Umbilical cord (tissue), 2 donors: ENCODE data around the gene MYH9. TPM values are rescaled to one million over a fixed set of nuclear protein-coding genes. Genes with fewer than 3 reads are reported as not detected.
"Not testable (repeated sequence)": the region's sequence is repeated elsewhere in the genome, so short reads cannot be mapped to it uniquely, and the experiment has no call there.

ENCODE experiments used
- DNase-seq: peaks from one replicate; pipeline ENCODE4 v3.0.0-alpha.2; 2015; ENCODE audit warnings: low spot score
- total RNA-seq: library from RNA; depleted of rRNA; stranded (reverse); fragments of >200 nt; gene quantifications from one replicate; pipeline ENCODE4 v1.2.3, GENCODE V29; 2014; ENCODE audit warnings: low replicate concordance; ENCODE audit not compliant: insufficient read depth

The MYH9 gene
- total RNA-seq, 1 donor from 2014 or later, result 425 TPM

DNA sequence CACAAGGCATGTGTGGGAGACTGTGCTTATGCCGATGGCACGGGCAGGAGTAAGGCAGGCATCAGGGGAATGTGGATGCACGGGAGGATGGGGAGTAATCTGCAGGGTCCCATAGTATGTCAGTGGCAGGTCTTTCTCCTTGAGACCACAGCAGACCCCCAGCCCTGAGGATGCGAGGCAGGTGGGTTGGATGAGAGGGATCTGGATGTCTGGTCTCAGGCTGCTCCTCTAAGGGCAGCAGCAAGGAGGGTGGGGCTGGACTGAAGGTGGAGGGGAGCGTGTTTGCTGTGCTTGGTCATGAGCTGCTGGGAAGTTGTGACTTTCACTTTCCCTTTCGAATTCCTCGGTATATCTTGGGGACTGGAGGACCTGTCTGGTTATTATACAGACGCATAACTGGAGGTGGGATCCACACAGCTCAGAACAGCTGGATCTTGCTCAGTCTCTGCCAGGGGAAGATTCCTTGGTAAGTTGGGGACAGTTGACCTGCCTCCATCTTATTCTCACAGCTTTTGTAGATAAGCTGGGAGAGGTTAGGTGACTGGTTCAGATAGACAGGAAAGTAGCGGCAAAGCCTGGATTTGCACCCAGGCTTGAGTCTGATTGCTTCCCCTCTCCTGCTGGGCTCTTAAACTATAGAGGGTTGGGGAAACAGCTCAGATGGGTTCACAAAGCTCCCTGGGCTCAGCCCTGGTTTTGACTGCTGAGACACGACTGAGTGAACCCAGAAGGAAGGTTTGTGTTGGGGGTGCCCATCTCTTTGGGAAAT is 134.8 kb downstream of the MYH9 start, which contains the start of gene APOL1:
Gene APOL1, plus strand, starts transcription at position 380 of the 769 bp plus-strand sequence. CDS start 1,823 bp downstream, outside the sequence.
- DNase-seq, result peak; percentile 46

DNA sequence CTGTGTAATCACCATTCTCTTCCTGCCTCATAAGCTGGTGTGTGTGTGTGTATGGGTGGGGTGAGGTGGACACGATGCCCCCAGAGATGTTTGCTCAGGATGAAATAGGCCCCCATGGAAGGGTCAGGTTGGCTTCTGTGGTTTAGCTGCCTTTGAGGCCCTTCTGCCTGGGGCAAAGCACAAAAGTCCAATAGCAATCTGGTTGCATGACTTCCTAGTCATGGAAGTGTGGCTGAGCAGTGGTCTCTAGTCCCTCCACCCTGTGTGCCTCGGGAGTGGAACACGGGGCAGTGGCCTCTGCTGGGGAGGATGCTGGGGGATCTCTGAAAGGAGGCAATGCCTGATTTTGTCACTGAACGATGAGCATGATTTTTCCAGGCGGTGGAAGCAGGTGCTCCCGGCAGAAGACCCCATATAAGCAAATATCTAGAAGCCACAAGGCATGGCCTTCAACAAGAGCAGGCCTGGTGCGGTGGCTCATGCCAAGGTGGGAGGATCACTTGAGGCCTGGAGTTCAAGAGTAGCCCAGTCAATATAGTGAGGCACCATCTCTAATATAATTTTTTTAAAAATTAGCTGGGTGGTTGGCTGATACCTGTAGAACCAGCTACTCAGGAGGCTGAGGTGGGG is 135.7 kb downstream of the MYH9 start:
- not testable (repeated sequence) for DNase-seq

DNA sequence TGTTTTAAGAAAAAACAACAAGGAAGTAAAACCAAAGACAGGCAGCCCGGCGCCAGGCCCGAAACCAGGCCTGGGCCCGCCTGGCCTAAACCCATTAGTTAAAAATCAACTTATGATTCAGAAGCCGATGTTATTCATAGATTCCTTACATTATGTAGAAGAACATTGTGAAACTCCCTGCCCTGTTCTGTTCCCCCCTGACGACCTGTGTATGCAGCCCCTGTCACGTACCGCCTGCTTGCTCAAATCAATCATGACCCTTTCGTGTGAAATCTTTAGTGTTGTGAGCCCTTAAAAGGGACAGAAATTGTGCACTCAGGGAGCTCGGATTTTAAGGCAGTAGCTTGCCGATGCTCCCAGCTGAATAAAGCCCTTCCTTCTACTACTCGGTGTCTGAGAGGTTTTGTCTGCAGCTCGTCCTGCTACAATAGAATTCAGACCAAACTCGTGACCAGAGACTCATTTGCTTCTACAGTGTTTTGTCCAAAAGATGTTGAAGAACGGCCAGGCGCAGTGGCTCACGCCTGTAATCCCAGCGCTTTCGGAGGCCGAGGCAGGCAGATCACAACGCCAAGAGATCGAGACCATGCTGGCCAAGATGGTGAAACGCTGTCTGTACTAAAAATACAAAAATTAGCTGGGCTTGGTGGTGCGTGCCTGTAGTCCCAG is 137.3 kb downstream of the MYH9 start:
- DNase-seq, result not testable (repeated sequence)

DNA sequence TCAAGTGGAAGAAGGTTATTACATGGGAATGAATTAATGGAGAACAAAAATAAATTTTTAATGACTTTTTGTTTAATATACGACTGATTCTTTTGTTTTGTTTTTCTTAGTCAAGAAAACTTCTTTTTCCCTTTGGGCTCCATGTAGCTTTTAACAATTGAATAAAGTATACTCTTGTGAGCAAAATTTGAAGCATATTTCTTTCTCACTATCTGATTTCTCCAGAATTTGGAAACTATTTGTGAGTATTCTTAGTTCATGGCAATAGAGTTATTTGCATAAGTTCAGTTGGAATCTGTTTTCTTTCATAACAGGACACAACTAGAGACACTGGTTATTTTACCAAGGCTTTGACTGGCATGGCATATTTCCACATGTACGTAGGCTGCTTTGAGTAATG is 138.6 kb downstream of the MYH9 start:
- DNase-seq, result no peak

DNA sequence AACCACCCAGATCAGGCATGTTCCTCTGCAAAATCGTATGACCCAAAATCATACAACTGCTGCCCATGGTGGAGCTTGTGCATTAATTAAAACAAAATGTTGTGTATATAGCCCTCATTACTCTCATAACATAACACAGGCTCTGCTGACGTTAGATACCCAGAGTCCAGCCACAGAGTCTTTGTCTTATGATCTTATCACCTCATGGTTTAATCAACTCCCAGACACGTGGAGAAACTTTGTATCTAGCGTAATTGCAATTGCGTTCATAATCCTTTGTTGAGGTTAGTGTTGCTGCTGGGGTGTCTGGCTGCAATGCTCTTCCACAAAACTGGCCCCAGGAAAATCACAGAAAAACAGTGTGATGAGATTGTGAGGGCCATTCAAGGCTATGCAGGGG is 139.8 kb downstream of the MYH9 start:
- no peak for DNase-seq

DNA sequence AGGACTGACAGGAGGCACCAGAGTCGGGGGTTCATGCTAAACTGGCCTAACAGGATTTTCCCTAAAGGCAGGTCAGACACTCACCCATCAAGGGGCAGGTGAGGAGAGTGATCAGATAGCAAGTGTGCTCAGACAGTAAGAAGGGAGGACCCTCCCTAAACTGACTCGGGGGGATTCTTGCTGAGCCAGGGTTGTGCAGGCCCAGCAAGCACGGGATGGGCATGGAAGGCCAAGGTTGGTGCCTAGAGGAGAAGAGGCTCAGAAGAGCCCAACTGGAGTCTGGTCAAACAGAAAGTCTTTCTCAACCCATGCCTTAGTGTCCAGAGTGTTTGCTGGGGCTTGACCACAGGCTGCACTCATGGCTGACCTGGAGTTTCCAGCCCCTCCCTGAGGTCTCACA is 141.0 kb downstream of the MYH9 start:
- no peak for DNase-seq

DNA sequence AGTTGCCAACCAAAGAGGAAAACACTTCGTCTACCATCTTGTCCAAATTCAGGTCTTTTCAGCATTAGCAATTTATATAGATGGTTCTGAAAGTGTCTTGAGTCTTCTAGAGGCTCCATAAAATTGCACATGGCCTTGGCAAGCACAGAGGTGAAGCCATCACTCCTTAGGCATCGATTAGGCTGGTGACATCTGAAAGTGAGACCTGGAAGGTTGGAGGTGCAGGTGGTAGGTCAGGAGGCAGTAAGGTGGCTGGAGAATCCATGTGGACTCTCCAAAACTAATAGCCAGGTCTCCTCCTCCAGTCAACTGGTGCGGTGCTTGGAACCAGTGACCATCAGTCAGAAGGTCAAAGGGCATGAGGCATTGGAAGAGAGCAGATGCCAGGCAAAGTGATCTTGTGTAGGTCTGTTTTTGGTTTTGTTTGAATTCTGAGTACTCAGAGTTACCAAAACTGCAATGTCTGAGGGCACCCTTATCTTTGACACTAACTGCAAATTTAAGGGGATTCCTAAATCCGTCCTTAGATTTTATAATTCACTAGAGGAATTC is 141.9 kb downstream of the MYH9 start:
- no peak for DNase-seq

DNA sequence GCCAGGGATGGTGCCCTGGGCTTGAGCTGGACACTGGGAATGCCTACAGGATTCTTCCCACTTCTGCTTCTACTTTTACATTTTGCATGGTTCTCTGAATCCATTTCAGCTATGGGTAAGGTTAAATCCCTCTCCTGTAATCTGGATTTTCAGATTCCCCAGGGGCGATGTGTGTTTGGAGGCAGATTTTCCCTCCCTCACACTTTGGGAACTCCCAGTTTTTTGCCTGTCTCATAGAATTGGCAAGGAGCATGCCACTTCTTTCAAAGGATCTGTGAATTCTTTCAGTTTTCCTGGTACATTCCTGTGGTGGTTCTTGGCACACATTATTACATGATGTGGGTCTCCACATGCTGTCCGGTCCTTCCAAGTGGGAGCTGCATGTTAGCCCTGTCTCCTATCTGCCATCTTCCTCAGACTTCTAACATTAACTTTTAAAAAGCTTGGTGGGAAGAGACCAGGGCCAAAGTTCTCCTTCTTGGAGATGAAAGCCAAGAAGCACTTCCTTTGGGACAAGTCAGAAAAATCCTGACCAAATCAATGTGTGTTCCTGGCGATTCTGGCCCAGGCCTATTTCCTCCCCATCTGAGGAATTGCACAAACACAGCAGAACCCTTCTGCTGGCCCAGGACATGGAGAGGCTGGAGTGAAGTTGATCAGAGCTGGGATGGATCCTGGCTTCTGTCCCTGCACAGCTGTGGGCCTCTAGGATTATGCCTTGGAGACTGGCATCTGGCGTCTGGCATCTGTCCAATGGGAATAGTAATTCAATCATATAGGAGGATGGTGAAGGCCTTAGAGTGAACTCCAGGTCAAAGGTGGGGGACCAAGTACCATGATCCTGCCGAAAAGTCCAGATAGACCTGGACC is 143.0 kb downstream of the MYH9 start:
- DNase-seq, result no peak

DNA sequence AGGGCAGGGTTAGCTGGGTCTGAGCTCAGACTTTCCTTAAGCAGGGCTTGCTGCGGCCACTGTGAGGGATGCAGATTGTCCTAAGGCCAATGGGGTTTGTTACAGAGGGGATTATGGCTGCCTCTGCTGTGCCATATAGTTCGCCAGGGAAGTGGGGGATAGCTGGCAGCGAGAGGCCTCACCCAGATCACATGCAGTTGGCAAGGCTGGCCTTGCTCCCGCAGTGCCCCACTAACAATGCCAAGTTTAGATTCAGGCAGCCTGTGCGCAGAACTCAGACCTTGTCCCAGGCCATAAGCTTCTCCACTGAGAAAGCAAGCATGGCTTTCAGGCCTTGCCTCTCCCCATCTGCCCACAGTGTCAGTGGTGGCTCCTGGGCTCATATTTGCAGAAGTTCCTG is 143.8 kb downstream of the MYH9 start:
- no peak for DNase-seq

DNA sequence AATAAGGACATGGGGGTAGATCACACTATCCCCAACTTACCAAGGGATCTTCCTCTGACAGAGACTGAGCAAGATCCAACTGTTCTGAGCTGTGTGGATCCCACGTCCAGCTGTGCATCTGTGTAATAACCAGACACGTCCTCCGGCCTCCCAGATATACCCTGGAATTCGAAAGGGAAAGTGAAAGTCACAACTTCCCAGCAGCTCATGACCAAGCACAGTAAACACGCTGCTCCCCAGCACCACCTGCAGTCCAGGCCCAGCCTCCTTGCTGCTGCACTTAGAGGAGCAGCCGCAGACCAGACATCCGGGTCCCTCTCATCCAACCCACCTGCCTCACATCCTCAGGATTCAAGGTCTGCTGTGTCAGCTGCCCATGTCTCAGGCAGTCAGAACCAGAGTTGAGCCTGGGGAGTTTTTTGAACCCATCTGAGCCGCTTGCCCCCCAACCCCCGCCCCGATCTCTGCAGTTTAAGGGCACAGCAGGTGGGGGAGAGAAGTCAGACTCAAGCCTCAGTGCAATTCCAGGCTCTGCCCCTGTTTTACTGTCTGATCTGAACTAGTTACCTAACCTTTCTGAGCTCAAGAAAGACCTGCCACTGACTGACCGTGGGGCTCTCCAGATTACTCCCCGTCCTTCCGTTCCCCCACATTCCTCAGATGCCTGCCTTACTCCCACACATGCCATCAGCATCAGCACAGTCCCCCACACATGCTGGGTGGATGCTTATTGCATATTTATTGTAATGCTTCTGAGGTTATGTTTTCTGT is 148.2 kb downstream of the MYH9 start, which contains the start of gene APOL2:
Gene APOL2, minus strand, starts transcription at position 127 of the 771 bp plus-strand sequence. CDS start 6,365 bp downstream, outside the sequence.
- DNase-seq, result peak; percentile 98

DNA sequence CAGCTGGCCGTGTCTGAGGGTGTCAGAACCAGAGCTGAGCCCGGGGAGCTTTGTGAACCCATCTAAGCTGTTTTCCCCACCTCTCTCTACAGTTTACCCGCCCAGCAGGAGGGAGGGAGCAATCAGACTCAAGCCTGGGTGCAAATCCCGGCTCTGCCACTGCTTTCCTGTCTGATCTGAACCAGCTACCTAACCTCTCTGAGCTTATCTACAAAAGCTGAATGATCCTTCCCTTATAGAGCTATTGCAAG is 148.7 kb downstream of the MYH9 start:
- no peak for DNase-seq

DNA sequence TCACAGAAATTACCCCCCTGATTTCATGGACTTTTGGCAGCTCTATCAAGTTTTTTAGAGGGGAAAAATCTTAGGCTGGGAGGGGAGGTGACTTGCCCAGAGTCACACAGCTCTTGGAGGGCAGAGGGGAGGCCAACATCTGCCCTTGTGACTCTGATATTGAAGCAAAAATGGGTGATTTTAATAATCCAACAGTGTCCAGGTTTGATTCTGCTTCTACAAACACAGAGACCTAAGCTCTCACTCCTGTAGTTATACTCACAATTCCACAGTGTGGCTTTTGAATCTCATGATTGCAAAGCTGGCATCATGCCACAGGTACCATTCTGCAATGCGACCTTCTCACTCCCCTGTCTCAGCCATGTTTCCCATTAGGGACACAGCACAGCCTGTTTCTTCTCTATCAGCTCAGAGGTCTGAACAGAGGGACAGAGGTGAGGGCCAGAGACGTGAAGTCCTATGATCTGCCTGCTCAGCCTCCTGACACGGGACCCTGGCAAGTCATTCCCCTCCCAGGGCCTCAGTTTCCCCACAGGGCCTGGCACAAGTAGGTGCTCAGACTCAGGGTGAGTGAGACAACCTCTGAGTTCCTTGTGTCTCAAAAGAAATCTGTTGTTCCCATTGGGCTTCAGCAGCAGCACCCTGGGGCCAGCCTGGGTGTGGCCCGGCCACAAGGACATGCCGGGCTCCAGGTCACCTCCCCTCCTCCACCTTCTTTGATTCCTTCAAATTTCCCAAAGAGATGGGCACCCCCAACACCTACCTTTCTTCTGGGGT is 149.2 kb downstream of the MYH9 start:
- peak; percentile 35 for DNase-seq

DNA sequence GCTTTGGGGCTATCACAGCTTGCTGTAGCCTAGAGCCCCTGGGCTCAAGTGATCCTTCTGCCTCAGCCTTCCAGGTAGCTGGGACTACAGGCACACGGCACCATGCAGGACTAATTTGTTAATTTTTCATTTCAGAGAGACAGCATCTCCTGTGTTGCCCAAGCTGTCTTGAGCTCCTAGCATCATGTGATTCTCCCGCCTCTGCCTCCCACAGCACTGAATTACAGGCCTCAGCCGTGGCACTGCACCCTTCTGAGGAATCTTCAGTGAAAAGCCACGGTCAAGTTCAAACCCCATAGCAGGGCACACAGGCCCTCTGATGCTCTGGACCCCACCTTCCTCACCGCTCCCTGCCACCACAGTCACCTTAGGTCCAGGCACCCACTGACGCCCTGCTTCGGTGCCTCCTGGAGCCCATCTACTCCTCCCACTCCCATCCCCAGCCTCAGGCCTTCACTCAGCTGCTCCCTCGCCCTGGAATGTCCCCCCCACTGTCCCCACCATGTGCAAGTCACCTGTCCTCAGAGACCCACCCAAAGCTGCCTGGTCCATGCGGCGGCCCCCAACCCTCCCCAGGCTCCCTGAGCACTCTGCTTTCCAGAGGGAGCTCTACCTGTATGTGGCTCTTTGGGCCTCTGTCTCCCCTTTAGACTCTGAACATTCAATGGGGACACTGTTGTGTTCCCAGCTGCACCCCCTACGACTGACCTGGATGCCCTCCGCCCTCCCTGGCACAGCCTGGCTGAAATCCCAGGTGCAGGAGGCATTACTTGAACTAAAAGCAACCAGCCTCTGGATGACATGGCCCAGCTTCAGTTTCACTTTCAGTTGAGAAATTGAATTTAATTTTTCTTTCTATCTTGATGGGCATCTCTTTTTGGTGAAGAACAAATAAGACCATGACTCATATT is 150.1 kb downstream of the MYH9 start:
- no peak for DNase-seq

DNA sequence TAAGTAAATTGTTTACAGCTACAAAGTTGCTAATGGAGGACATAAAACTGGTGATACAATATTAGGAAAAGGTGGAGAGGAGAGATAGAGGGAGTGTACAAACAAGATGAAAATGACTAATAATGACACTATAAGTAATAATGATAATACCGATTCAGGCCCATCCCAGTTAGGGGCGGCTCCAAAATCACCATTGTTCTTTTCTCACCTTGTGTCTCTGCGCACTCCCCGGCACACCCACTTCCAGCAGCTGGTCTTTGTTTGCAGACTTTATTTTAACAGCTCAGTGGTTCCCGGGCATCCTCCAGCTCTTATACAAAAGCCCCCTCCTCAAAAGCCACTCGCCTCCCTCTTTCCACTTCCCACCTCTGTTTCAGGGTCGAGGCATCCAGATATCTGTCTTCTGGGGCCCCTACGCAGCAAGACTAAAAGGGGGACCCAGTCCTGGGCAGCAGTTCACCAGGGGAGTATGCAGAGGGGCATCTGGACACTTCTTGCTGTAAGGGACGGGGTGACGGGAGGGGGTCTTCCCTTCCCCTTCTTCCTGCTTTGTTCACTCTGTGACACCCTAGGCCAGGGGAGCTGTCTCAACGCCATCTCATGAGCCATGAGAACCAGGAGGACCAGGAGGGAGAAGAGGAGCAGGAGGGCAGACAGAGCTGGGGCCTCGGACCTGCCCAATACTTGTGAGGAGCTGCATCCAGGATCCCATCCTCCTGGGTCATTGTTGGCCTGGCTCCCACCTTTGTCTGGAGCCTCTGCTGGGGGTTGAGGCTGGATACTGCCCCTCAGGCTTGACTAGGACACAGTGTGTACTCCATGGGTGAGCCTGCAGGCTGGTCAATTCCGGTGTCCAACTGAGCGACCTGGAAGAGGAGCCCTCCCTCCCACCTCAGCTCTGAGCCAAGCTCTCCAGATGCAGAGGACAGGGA is 151.1 kb downstream of the MYH9 start:
- no peak for DNase-seq

DNA sequence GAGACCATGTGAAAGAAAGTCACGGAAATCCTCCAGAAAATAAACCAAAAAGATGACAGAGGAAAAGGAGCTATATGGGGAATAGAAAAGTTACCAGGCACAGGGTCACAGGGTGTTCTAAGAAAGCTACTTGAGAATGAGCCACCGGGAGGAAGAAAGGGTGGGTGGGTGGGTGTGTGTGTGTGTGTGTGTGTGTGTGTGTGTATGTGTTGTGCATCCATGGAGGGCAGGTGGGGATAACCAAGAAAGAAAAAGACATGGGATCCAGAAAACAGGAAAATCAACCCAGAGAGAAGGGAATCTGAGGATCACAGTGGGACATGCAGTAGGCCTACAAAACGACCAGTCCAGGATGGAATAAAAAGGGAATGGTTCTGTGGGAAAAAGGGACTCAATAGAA is 152.2 kb downstream of the MYH9 start:
- DNase-seq, result no peak

DNA sequence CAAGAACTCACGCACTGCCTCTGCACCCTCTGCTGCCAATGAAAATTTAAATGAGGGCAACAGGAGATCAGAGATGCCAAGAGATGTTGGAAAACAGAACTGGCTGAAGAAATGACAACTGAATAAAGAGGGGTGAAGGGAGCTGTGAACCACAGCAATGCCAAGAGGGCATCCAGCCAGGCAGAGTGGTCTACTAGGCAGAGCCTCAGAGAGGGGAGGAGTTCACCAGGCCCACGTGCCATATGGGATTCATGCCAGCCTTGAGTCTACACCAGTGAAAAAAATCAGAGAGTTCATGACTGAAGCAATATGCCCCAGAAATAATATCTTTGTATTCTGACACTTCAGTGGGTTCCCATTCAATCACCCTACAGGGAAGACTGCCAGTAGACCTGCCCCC is 152.8 kb downstream of the MYH9 start:
- DNase-seq, result no peak

DNA sequence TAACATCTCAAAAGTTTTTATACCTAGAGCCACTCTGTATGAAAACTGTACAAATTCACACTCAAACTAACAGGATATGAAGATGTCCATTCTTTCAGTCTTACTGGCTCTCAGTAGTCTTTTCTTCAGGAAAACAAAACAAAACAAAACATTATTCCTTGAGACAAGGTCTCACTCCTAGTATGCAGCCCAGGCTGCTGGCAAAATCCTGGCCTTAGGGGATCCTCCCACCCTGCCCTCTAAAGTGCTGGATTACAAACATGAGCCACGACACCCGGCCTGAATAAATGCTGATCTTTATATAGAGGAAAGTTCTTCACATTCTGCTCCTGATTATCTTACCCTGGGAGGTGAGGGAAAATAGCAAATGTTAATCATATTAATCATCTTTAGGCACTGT is 153.6 kb downstream of the MYH9 start:
- no peak for DNase-seq

DNA sequence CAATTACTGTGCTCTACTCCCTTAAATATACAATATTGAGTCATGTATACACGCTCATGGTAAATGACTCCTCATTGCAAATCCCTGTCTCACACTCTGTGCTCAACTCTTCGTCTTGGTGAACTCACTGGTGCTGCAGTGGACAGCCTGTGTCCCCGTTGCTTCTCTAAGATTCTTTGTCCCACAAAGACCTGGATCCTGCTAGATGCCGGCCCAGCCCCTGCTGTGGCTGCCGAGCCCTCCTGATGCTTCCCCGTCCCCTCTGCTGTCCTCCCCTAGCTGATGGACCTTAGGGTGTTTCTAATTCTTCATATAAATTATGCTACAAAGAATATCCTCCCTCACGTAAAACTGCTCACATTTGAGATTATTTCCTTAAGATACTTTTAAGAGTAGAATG is 154.0 kb downstream of the MYH9 start:
- no peak for DNase-seq
